ENCODE measurements around the gene GET3.

DNA sequence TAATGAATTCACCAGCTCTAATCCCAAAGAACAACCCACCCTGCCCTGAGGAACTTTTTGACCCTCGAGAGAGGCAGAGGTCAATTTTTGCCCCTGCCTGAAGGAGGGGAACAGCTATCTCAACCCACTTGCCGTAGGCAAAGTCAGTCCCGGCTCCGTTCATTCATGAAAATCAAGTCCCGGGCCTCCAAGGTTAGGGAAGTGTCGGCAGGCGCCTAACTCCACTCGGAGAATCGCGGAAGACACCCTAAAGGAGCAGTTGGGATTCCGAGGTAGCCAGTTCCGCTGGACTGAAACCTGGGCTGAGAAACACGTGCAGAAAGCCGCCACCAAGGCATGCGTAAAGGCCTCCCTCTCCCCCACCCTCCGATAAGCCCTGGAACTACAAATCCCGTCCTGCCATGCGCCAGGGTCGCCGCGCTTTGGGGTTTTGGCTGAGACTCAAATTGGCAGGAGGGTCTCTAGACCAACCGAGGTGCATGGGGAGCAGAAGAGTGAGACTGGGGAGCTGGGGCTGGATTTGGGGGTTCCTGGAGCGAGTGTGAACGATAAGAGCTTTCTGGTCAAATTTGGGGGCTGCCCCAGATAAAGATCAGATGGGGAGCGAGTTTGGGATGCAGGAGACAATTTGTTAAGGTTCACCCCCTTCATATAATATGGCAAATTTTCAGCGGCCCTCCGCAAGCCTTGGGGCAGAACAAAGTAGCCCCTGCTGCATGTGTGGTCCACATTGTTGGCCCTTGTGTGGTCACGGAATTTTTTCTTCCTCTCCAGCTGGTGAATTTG lies 13.5 kb upstream of the GET3 start, which contains the start of gene TNPO2:
- TF ChIP-seq, protein P1, sequence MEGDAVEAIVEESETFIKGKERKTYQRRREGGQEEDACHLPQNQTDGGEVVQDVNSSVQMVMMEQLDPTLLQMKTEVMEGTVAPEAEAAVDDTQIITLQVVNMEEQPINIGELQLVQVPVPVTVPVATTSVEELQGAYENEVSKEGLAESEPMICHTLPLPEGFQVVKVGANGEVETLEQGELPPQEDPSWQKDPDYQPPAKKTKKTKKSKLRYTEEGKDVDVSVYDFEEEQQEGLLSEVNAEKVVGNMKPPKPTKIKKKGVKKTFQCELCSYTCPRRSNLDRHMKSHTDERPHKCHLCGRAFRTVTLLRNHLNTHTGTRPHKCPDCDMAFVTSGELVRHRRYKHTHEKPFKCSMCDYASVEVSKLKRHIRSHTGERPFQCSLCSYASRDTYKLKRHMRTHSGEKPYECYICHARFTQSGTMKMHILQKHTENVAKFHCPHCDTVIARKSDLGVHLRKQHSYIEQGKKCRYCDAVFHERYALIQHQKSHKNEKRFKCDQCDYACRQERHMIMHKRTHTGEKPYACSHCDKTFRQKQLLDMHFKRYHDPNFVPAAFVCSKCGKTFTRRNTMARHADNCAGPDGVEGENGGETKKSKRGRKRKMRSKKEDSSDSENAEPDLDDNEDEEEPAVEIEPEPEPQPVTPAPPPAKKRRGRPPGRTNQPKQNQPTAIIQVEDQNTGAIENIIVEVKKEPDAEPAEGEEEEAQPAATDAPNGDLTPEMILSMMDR (IDR thresholded peaks at IDR 0.05), result no peak
- TF ChIP-seq EZH2 (IDR thresholded peaks at IDR 0.05; ENCODE audit: borderline replicate concordance, insufficient read depth, low read depth, low read length, poor library complexity, severe bottlenecking), result no peak
